Hepatocyte (in vitro differentiated cells): ENCODE results near the gene PHYKPL. TPM values are rescaled to one million over a fixed set of nuclear protein-coding genes. Genes with fewer than 3 reads are reported as not detected.
"Not testable (repeated sequence)": the region's sequence is repeated elsewhere in the genome, so short reads cannot be mapped to it uniquely, and the experiment has no call there.

Experiments used
- DNase-seq: peaks from one replicate; pipeline ENCODE4 v3.0.0-alpha.2; 2016; ENCODE audit warnings: low spot score
- H2AFZ ChIP-seq: fragments of 200-600 bp; sonication (generic); 2 replicates; pipeline ENCODE4 v1.6.0; 2016; ENCODE audit warnings: antibody characterized with exemption, mild to moderate bottlenecking
- H3K27ac ChIP-seq: fragments of 200-600 bp; sonication (generic); 2 replicates; pipeline ENCODE4 v1.5.1; 2016; ENCODE audit warnings: mild to moderate bottlenecking
- H3K27me3 ChIP-seq: fragments of 200-600 bp; sonication (generic); 2 replicates; pipeline ENCODE4 v1.6.1; 2016
- H3K36me3 ChIP-seq: fragments of 200-600 bp; sonication (generic); replicated peaks from 2 replicates; pipeline ENCODE4 v1.5.1; 2016; ENCODE audit warnings: low read depth; ENCODE audit not compliant: insufficient read depth
- H3K4me1 ChIP-seq: fragments of 200-600 bp; sonication (generic); 2 replicates; pipeline ENCODE4 v1.5.1; 2016; ENCODE audit warnings: mild to moderate bottlenecking, moderate library complexity; ENCODE audit not compliant: insufficient read depth
- H3K4me2 ChIP-seq: fragments of 200-600 bp; sonication (generic); 2 replicates; pipeline ENCODE4 v1.6.0; 2016
- H3K4me3 ChIP-seq: fragments of 200-600 bp; sonication (generic); 2 replicates; pipeline ENCODE4 v1.5.1; 2016; ENCODE audit warnings: mild to moderate bottlenecking
- H3K79me2 ChIP-seq: fragments of 200-600 bp; sonication (generic); 2 replicates; pipeline ENCODE4 v1.6.0; 2017; ENCODE audit warnings: mild to moderate bottlenecking
- H3K9me2 ChIP-seq: fragments of 200-600 bp; sonication (generic); replicated peaks from 2 replicates; pipeline ENCODE4 v1.6.0; 2017; ENCODE audit warnings: mild to moderate bottlenecking; ENCODE audit not compliant: insufficient read depth
- H3K9me3 ChIP-seq: fragments of 200-600 bp; sonication (generic); 2 replicates; pipeline ENCODE4 v1.5.1; 2016; ENCODE audit warnings: low read depth, mild to moderate bottlenecking
- H4K20me1 ChIP-seq: fragments of 200-600 bp; sonication (generic); 2 replicates; pipeline ENCODE4 v1.6.0; 2016; ENCODE audit warnings: mild to moderate bottlenecking; ENCODE audit not compliant: insufficient read depth, poor library complexity, severe bottlenecking
- CTCF ChIP-seq: fragments of 200-600 bp; sonication (generic); IDR thresholded peaks from 2 replicates; pipeline ENCODE4 v1.5.1; 2016; ENCODE audit warnings: antibody characterized with exemption, mild to moderate bottlenecking; ENCODE audit not compliant: poor library complexity
- EZH2 ChIP-seq: fragments of 200-600 bp; sonication (generic); IDR thresholded peaks from 2 replicates; pipeline ENCODE4 v1.6.1; 2016; ENCODE audit warnings: antibody characterized with exemption, mild to moderate bottlenecking, borderline replicate concordance
- EZH2phosphoT487 ChIP-seq: fragments of 200-600 bp; sonication (generic); IDR thresholded peaks from one replicate; pipeline ENCODE4 v1.6.1; 2018; ENCODE audit warnings: antibody characterized with exemption, mild to moderate bottlenecking, low read depth, moderate library complexity; ENCODE audit not compliant: unreplicated experiment, severe bottlenecking
- WGBS: methylation state at CpG from one replicate; pipeline ENCODE4 v1.1.6; 2016; ENCODE audit warnings: low lambda C conversion rate; ENCODE audit errors: missing lambda C conversion rate; 5-methylcytosine and 5-hydroxymethylcytosine counted together
- polyA plus RNA-seq: library from polyadenylated mRNA; unstranded; fragments of >200 nt; fragmentation: Nextera tagmentation; extraction: Ambion mirVana; gene quantifications from 2 replicates; pipeline ENCODE4 v1.2.1, GENCODE V29; 2016
- total RNA-seq: library from RNA; depleted of rRNA; stranded (reverse); fragments of >200 nt; gene quantifications from 2 replicates; pipeline ENCODE4 v1.2.3, GENCODE V29; 2014

The PHYKPL gene
- total and polyA plus RNA-seq, 2 experiments from 2014 or later: 40.3 to 60.0 TPM

DNA sequence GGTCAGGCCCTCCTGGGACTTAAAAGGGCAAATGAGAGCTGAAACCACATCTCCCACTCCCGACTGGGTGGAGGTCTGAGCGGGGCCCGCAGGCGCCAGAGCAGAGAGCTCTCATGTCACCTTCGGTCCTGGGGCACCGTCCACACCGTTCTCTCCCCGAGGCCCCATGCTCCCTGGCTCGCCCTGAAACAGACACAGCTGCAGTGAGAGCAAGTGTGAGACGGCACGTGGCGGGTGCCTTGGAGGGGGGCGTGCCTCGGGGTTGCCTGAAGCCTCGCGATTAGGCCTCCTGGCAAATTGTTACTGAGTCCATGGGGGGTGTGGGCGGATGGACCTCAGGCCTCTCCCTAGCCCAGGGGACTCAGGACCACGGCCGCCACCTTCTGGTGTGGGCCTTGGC is 24.1 kb upstream of the PHYKPL start:
- H3K79me2 ChIP-seq: no peaks in the 10 kb centered on the region

GRCh38 chr5:178253632-178254031 is 21.0 kb upstream of the PHYKPL start:
- DNase-seq, H3K9me3 ChIP-seq, H3K9me2 ChIP-seq, H4K20me1 ChIP-seq, H3K27ac ChIP-seq, H3K4me1 ChIP-seq, H3K27me3 ChIP-seq, H3K36me3 ChIP-seq, H3K79me2 ChIP-seq, H2AFZ ChIP-seq, H3K4me2 ChIP-seq, H3K4me3 ChIP-seq: not testable (repeated sequence)
- 94% methylated on average over 16 of the region's 18 CpGs for WGBS

More for the DNA sequence above, 24.1 kb upstream of the PHYKPL start:
- no peaks in the 10 kb centered on the region for H4K20me1 ChIP-seq
- no peak overlapping the region for H3K27ac ChIP-seq
- no peak overlapping the region for H3K4me3 ChIP-seq
- no peaks in the 10 kb centered on the region for H3K9me3 ChIP-seq
- TF ChIP-seq EZH2 (no peak), CTCF (no peak), EZH2phosphoT487 (no peak)
- H3K4me2 ChIP-seq: no peak overlapping the region
- 87% methylated on average over 17 of the region's 19 CpGs for WGBS
- H3K9me2 ChIP-seq: no peaks in the 10 kb centered on the region
- H2AFZ ChIP-seq: no peak overlapping the region
- no peaks in the 10 kb centered on the region for H3K27me3 ChIP-seq
- DNase-seq: no peak
- no peaks in the 10 kb centered on the region for H3K36me3 ChIP-seq
- H3K4me1 ChIP-seq: no peaks in the 10 kb centered on the region

GRCh38 chr5:178252258-178252657 is 19.7 kb upstream of the PHYKPL start:
- 80% methylated on average over 8 of the region's 8 CpGs for WGBS
- no peak for TF ChIP-seq CTCF
- no peak for TF ChIP-seq EZH2
- TF ChIP-seq EZH2phosphoT487: no peak
- no peak for DNase-seq
- Histone ChIP-seq H3K4me3 (no peak overlapping the region), H3K4me1 (no peaks in the 10 kb centered on the region), H3K9me2 (no peaks in the 10 kb centered on the region), H3K4me2 (no peak overlapping the region), H3K36me3 (no peaks in the 10 kb centered on the region), H4K20me1 (no peaks in the 10 kb centered on the region), H3K27me3 (no peaks in the 10 kb centered on the region), H3K79me2 (no peaks in the 10 kb centered on the region), H2AFZ (no peak overlapping the region), H3K9me3 (no peaks in the 10 kb centered on the region), H3K27ac (no peak overlapping the region)

GRCh38 chr5:178250263-178250662 is 17.7 kb upstream of the PHYKPL start:
- H3K9me2 ChIP-seq: no peaks in the 10 kb centered on the region
- no peak overlapping the region for H3K4me2 ChIP-seq
- no peak overlapping the region for H3K4me3 ChIP-seq
- no peaks in the 10 kb centered on the region for H3K79me2 ChIP-seq
- no peaks in the 10 kb centered on the region for H3K4me1 ChIP-seq
- H3K9me3 ChIP-seq: no peaks in the 10 kb centered on the region
- no peak for TF ChIP-seq EZH2phosphoT487
- TF ChIP-seq EZH2: no peak
- no peak for TF ChIP-seq CTCF
- no peak overlapping the region for H2AFZ ChIP-seq
- 76% methylated on average over 6 of the region's 6 CpGs for WGBS
- H3K36me3 ChIP-seq: no peaks in the 10 kb centered on the region
- no peaks in the 10 kb centered on the region for H4K20me1 ChIP-seq
- H3K27me3 ChIP-seq: no peaks in the 10 kb centered on the region
- H3K27ac ChIP-seq: no peak overlapping the region
- DNase-seq: no peak
